HCT116 (cell line): ENCODE results near the gene RNF144B. TPM values are rescaled to one million over a fixed set of nuclear protein-coding genes. Genes with fewer than 3 reads are reported as not detected.

Source experiments
- ATAC-seq: fragments of 200-7000 bp; cut with Tn5 transposase; 2 replicates; pipeline ENCODE4 v1.9.1; 2020; ENCODE audit warnings: mild to moderate bottlenecking, moderate library complexity
- BruUV-seq: library from RNA; stranded (reverse); fragments of 400-500 nt; replicated peaks from 2 replicates; lab custom pipeline; 2021; lab: Mats Ljungman, UMichigan
- CTCF ChIA-PET: fragments of 300-600 bp; sonication (Branson Sonifier 250); formaldehyde crosslinking; loops from one replicate; lab custom pipeline; 2021; ENCODE audit warnings: antibody characterized with exemption; lab: Charles Lee
- POLR2A ChIA-PET: fragments of 300-600, 350-600 bp; sonication (Branson Sonifier 250); formaldehyde crosslinking; loops from one replicate; lab custom pipeline; 2021; ENCODE audit warnings: antibody characterized with exemption; lab: Charles Lee
- RAD21 ChIA-PET, 2 experiments: fragments of 300-600 bp; sonication (Branson Sonifier 250); formaldehyde crosslinking; loops; one replicate each; lab custom pipeline; 2023; ENCODE audit warnings: low total read pairs in 2 of 2; ENCODE audit not compliant: uncharacterized antibody in 2 of 2, unreplicated experiment in 2 of 2, low non-redundant PET in 1 of 2; lab: Charles Lee
- DNase-seq: peaks from one replicate; pipeline ENCODE4 v3.0.0-alpha.2; 2010; ENCODE audit warnings: low read depth, low spot score
- H2AFZ ChIP-seq: fragments of 200-600 bp; shearing (Covaris generic), sonication (generic); 2 replicates; pipeline ENCODE4 v1.6.1; 2017; ENCODE audit warnings: low read depth, mixed run types, mixed read lengths, antibody characterized with exemption, low read length; ENCODE audit not compliant: poor library complexity, severe bottlenecking
- H3K27ac ChIP-seq: 2 replicates; pipeline ENCODE4 v1.5.1; 2012; ENCODE audit warnings: low read depth, low read length
- H3K27me3 ChIP-seq: fragments of 200-600 bp; sonication (generic); 2 replicates; pipeline ENCODE4 v1.6.1; 2016; ENCODE audit warnings: mixed run types, low read length, mixed read lengths; ENCODE audit not compliant: insufficient read depth
- H3K36me3 ChIP-seq, 2 experiments: fragments of 200-500 bp in 1 of 2; fragments of 200-600 bp in 1 of 2; sonication (Bioruptor generic) in 1 of 2; sonication (generic) in 1 of 2; 2 replicates each; pipeline versions ENCODE4 v1.5.1 to v1.6.1; 2014 to 2016; ENCODE audit warnings: low read length in 2 of 2, inconsistent platforms in 1 of 2, mixed read lengths in 1 of 2, mixed run types in 1 of 2; ENCODE audit not compliant: insufficient read depth in 2 of 2, control insufficient read depth in 1 of 2
- H3K4me1 ChIP-seq, 2 experiments: fragments of 200-600 bp in 1 of 2; sonication (generic) in 1 of 2; 2 replicates each; pipeline versions ENCODE4 v1.5.1 to v1.6.1; 2012 to 2017; ENCODE audit warnings: low read length in 2 of 2, inconsistent platforms in 1 of 2, mild to moderate bottlenecking in 1 of 2, mixed read lengths in 1 of 2, mixed run types in 1 of 2, moderate library complexity in 1 of 2; ENCODE audit not compliant: insufficient read depth in 2 of 2, control insufficient read depth in 1 of 2
- H3K4me2 ChIP-seq: fragments of 200-600 bp; sonication (generic); 2 replicates; pipeline ENCODE4 v1.6.1; 2017; ENCODE audit warnings: mixed run types, low read length, mixed read lengths
- H3K4me3 ChIP-seq, 2 experiments: fragments of 200-600 bp in 1 of 2; sonication (generic) in 1 of 2; replicated peaks in 1 of 2; 2 replicates each; pipeline ENCODE4 v1.5.1; 2011 to 2016; ENCODE audit warnings: low read length in 2 of 2, control low read depth in 1 of 2, low read depth in 1 of 2, mild to moderate bottlenecking in 1 of 2, mixed read lengths in 1 of 2, mixed run types in 1 of 2
- H3K79me2 ChIP-seq: fragments of 200-600 bp; sonication (generic); 2 replicates; pipeline ENCODE4 v1.6.1; 2017; ENCODE audit warnings: mild to moderate bottlenecking, mixed run types, low read length, moderate library complexity, mixed read lengths; ENCODE audit not compliant: insufficient read depth
- H3K9ac ChIP-seq: fragments of 200-600 bp; sonication (generic); 2 replicates; pipeline ENCODE4 v1.6.1; 2016; ENCODE audit warnings: low read length, mixed read lengths
- H3K9me2 ChIP-seq: fragments of 200-600 bp; sonication (generic), shearing (Covaris generic); 2 replicates; pipeline ENCODE4 v1.6.1; 2017; ENCODE audit warnings: mixed run types, mild to moderate bottlenecking, moderate library complexity; ENCODE audit not compliant: insufficient read depth
- H3K9me3 ChIP-seq, 2 experiments: fragments of 200-500 bp in 1 of 2; fragments of 200-600 bp in 1 of 2; sonication (Bioruptor generic) in 1 of 2; sonication (generic) in 1 of 2; 2 replicates each; pipeline ENCODE4 v1.6.1; 2014 to 2017; ENCODE audit warnings: low read length in 2 of 2, mixed read lengths in 2 of 2, inconsistent platforms in 1 of 2, low read depth in 1 of 2, mild to moderate bottlenecking in 1 of 2, mixed run types in 1 of 2, moderate library complexity in 1 of 2; ENCODE audit not compliant: control insufficient read depth in 1 of 2, insufficient read depth in 1 of 2
- H4K20me1 ChIP-seq: fragments of 200-600 bp; sonication (generic), shearing (Covaris generic); 2 replicates; pipeline ENCODE4 v1.6.1; 2017; ENCODE audit warnings: mixed run types, mild to moderate bottlenecking, moderate library complexity; ENCODE audit not compliant: insufficient read depth
- CEBPB ChIP-seq: IDR thresholded peaks from 2 replicates; pipeline ENCODE4 v1.6.1; 2012; ENCODE audit warnings: low read depth
- ELF1 ChIP-seq: IDR thresholded peaks from 2 replicates; pipeline ENCODE4 v1.6.1; 2012; ENCODE audit warnings: low read depth, borderline replicate concordance
- EZH2 ChIP-seq: fragments of 200-600 bp; sonication (generic); IDR thresholded peaks from 2 replicates; pipeline ENCODE4 v1.6.1; 2017; ENCODE audit warnings: antibody characterized with exemption, mixed run types
- FOSL1 ChIP-seq: IDR thresholded peaks from 2 replicates; pipeline ENCODE4 v1.6.1; 2012; ENCODE audit warnings: low read depth
- JUND ChIP-seq: IDR thresholded peaks from 2 replicates; pipeline ENCODE4 v1.6.1; 2012
- POLR2AphosphoS5 ChIP-seq: IDR thresholded peaks from 2 replicates; pipeline ENCODE4 v1.6.1; 2011; ENCODE audit warnings: mild to moderate bottlenecking, low read depth, low read length, moderate library complexity
- RAD21 ChIP-seq: IDR thresholded peaks from 2 replicates; pipeline ENCODE4 v1.6.1; 2012; ENCODE audit warnings: low read depth, mild to moderate bottlenecking
- SP1 ChIP-seq: IDR thresholded peaks from 2 replicates; pipeline ENCODE4 v1.6.1; 2012; ENCODE audit warnings: low read depth
- SRF ChIP-seq: IDR thresholded peaks from 2 replicates; pipeline ENCODE4 v1.6.1; 2012; ENCODE audit warnings: low read depth
- TCF7L2 ChIP-seq: IDR thresholded peaks from 2 replicates; pipeline ENCODE4 v1.7.0; 2011; ENCODE audit warnings: borderline replicate concordance, inconsistent platforms; ENCODE audit not compliant: insufficient read depth, insufficient read length; ENCODE audit errors: extremely low read depth
- ZFX ChIP-seq: fragments of 450-650 bp; IDR thresholded peaks from 2 replicates; pipeline ENCODE4 v1.6.1; 2017
- ZNF274 ChIP-seq: fragments of 200-500 bp; sonication (Bioruptor generic); IDR thresholded peaks from 2 replicates; pipeline ENCODE4 v1.6.1; 2014; ENCODE audit warnings: mild to moderate bottlenecking, low read depth, low read length, inconsistent platforms
- intact Hi-C: fragments of 100-400 bp; cut with micrococcal nuclease; formaldehyde crosslinking; loops from 2 replicates; pipeline ENCODE4 v1.10.0; 2022
- total RNA-seq: library from RNA; stranded (reverse); gene quantifications from one replicate; pipeline ENCODE4 v1.2.1, GENCODE V29; 2021; ENCODE audit not compliant: unreplicated experiment
- TF ChIP-seq, protein P1 (sequence below): IDR thresholded peaks from 2 replicates; pipeline ENCODE4 v1.6.1; 2012
- TF ChIP-seq, protein P2 (sequence below): IDR thresholded peaks from 2 replicates; pipeline ENCODE4 v1.6.1; 2011; ENCODE audit warnings: mild to moderate bottlenecking, low read length, moderate library complexity; ENCODE audit not compliant: insufficient replicate concordance; ENCODE audit errors: extremely low read depth
- TF ChIP-seq, protein P3 (sequence below), 3 experiments: fragments of 200-600 bp in 1 of 3; sonication (generic) in 1 of 3; IDR thresholded peaks in 2 of 3; conservative IDR thresholded peaks in 1 of 3; 2 replicates each; pipeline ENCODE4 v1.5.1; 2012 to 2017; ENCODE audit warnings: low read depth in 2 of 3, low read length in 2 of 3, antibody characterized with exemption in 1 of 3, borderline replicate concordance in 1 of 3, control low read depth in 1 of 3, mild to moderate bottlenecking in 1 of 3, mixed read lengths in 1 of 3, mixed run types in 1 of 3, moderate library complexity in 1 of 3; ENCODE audit not compliant: insufficient read depth in 1 of 3
- TF ChIP-seq, protein P4 (sequence below): IDR thresholded peaks from 2 replicates; pipeline ENCODE4 v1.6.1; 2012; ENCODE audit warnings: low read depth

RNF144B gene
- total RNA-seq, 1 experiment from 2014 or later: 2.1 TPM

DNA sequence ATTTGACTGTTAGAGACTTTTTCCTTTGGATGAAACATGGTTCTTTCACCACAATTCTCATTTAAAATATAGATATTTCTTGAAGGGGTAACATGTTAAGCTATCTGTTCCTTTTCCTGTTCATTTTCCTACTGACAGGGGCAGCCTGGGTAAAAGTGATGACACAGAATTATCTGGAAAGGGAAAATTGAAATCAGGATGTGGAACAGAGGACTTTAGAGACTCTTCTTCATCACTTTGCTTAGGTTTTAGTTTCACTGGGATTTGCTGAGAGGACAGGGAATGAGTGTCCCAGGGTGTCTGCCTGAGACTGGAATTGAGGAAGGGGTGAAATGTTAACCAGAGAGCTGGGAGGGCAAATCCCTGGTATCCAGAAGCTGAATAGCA is 116.0 kb downstream of the RNF144B start:
- H3K4me1 ChIP-seq: no peaks in the 10 kb centered on the region; a peak in 1 of 4 replicates
- no TSS peak for BruUV-seq
- DNase-seq (no peak), ATAC-seq (no peak)
- no peaks in the 10 kb centered on the region for H3K36me3 ChIP-seq
- no peaks in the 10 kb centered on the region for H3K79me2 ChIP-seq
- H2AFZ ChIP-seq: no peak overlapping the region
- H3K9ac ChIP-seq: no peak overlapping the region
- no peaks in the 10 kb centered on the region for H3K27me3 ChIP-seq
- H3K4me3 ChIP-seq: no peak overlapping the region
- H3K9me2 ChIP-seq: no peaks in the 10 kb centered on the region
- H4K20me1 ChIP-seq: no peaks in the 10 kb centered on the region
- intact Hi-C loops: loop anchor here (5.0 kb wide), 2 partner anchors 686 to 921 kb away; no protein-coding TSS in a partner anchor
- H3K9me3 ChIP-seq: no peaks in the 10 kb centered on the region
- H3K27ac ChIP-seq: no peak overlapping the region
- TF ChIP-seq SP1 (no peak), SRF (no peak), ELF1 (no peak), TCF7L2 (no peak), RAD21 (no peak), CEBPB (no peak), ZNF274 (no peak), EZH2 (no peak), FOSL1 (no peak), ZFX (no peak), POLR2AphosphoS5 (no peak), JUND (no peak)
- TF ChIP-seq, protein P1, sequence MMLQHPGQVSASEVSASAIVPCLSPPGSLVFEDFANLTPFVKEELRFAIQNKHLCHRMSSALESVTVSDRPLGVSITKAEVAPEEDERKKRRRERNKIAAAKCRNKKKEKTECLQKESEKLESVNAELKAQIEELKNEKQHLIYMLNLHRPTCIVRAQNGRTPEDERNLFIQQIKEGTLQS: no peak
- TF ChIP-seq, protein P2, sequence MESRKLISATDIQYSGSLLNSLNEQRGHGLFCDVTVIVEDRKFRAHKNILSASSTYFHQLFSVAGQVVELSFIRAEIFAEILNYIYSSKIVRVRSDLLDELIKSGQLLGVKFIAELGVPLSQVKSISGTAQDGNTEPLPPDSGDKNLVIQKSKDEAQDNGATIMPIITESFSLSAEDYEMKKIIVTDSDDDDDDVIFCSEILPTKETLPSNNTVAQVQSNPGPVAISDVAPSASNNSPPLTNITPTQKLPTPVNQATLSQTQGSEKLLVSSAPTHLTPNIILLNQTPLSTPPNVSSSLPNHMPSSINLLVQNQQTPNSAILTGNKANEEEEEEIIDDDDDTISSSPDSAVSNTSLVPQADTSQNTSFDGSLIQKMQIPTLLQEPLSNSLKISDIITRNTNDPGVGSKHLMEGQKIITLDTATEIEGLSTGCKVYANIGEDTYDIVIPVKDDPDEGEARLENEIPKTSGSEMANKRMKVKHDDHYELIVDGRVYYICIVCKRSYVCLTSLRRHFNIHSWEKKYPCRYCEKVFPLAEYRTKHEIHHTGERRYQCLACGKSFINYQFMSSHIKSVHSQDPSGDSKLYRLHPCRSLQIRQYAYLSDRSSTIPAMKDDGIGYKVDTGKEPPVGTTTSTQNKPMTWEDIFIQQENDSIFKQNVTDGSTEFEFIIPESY: no peak
- TF ChIP-seq, protein P3, sequence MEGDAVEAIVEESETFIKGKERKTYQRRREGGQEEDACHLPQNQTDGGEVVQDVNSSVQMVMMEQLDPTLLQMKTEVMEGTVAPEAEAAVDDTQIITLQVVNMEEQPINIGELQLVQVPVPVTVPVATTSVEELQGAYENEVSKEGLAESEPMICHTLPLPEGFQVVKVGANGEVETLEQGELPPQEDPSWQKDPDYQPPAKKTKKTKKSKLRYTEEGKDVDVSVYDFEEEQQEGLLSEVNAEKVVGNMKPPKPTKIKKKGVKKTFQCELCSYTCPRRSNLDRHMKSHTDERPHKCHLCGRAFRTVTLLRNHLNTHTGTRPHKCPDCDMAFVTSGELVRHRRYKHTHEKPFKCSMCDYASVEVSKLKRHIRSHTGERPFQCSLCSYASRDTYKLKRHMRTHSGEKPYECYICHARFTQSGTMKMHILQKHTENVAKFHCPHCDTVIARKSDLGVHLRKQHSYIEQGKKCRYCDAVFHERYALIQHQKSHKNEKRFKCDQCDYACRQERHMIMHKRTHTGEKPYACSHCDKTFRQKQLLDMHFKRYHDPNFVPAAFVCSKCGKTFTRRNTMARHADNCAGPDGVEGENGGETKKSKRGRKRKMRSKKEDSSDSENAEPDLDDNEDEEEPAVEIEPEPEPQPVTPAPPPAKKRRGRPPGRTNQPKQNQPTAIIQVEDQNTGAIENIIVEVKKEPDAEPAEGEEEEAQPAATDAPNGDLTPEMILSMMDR (IDR thresholded peaks at IDR 0.05 in 2 of 3, conservative IDR thresholded peaks at IDR 0.05 in 1 of 3; ENCODE audit: borderline replicate concordance in 1 of 3, insufficient read depth in 1 of 3, low read depth in 2 of 3, low read length in 2 of 3): no peak
- TF ChIP-seq, protein P4, sequence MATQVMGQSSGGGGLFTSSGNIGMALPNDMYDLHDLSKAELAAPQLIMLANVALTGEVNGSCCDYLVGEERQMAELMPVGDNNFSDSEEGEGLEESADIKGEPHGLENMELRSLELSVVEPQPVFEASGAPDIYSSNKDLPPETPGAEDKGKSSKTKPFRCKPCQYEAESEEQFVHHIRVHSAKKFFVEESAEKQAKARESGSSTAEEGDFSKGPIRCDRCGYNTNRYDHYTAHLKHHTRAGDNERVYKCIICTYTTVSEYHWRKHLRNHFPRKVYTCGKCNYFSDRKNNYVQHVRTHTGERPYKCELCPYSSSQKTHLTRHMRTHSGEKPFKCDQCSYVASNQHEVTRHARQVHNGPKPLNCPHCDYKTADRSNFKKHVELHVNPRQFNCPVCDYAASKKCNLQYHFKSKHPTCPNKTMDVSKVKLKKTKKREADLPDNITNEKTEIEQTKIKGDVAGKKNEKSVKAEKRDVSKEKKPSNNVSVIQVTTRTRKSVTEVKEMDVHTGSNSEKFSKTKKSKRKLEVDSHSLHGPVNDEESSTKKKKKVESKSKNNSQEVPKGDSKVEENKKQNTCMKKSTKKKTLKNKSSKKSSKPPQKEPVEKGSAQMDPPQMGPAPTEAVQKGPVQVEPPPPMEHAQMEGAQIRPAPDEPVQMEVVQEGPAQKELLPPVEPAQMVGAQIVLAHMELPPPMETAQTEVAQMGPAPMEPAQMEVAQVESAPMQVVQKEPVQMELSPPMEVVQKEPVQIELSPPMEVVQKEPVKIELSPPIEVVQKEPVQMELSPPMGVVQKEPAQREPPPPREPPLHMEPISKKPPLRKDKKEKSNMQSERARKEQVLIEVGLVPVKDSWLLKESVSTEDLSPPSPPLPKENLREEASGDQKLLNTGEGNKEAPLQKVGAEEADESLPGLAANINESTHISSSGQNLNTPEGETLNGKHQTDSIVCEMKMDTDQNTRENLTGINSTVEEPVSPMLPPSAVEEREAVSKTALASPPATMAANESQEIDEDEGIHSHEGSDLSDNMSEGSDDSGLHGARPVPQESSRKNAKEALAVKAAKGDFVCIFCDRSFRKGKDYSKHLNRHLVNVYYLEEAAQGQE: no peak
- ChIA-PET RAD21 (no interaction called here), POLR2A (no interaction called here), CTCF (interaction anchor here (1.0 to 6.3 kb wide), 3 partner anchors 13 to 180 kb away, joined by 3 to 35 read pairs (median 3); no protein-coding TSS in a partner anchor)
- no peak overlapping the region for H3K4me2 ChIP-seq
